ENCODE measurements around the gene NEB. TPM values are rescaled to one million over a fixed set of nuclear protein-coding genes. Genes with fewer than 3 reads are reported as not detected.
A peak's percentile ranks its signal among the peaks of the same experiment; 100 is the strongest.

NEB gene
- total and polyA plus RNA-seq, 12 donors: 3.0 to 32.5 (median 7.6) TPM

GRCh38 chr2:151775057-151775740 is 40.9 kb upstream of the NEB start:
- DNase-seq: peak in 2 of 7 donors; percentile 9 to 28
- H3K36me3 ChIP-seq (replicated peaks in 1 of 2): peaks cover 0 to 10% of the 10 kb centered on the region in 2 donors
- TF ChIP-seq CTCF (IDR thresholded peaks at IDR 0.05) (no peak), POLR2A (IDR thresholded peaks at IDR 0.05) (no peak)
- no peaks in the 10 kb centered on the region for H3K27me3 ChIP-seq
- 77 to 82% (median 79%) methylated on average over 6 of the region's 6 CpGs for WGBS, 4 donors
- H3K27ac ChIP-seq: peak overlapping the region in 3 of 5 donors; percentile 49 to 76 (median 73)
- H3K9me3 ChIP-seq (replicated peaks in 1 of 3): no peaks in the 10 kb centered on the region
- H3K4me3 ChIP-seq: no peak overlapping the region
- intact Hi-C loops (cut with DNase I): no loop called here
- H3K4me1 ChIP-seq (replicated peaks in 1 of 2): peaks cover 5 to 9% of the 10 kb centered on the region in 2 donors

GRCh38 chr2:151774506-151774905 is 40.2 kb upstream of the NEB start:
- Histone ChIP-seq H3K27me3 (no peaks in the 10 kb centered on the region), H3K36me3 (replicated peaks in 1 of 2) (peaks cover 0 to 9% of the 10 kb centered on the region in 2 donors), H3K4me1 (replicated peaks in 1 of 2) (peaks cover 5 to 9% of the 10 kb centered on the region in 2 donors), H3K4me3 (no peak overlapping the region), H3K9me3 (replicated peaks in 1 of 3) (no peaks in the 10 kb centered on the region), H3K27ac (peak overlapping the region in 4 of 5 donors; percentile 9 to 76 (median 61))
- TF ChIP-seq CTCF (IDR thresholded peaks at IDR 0.05) (no peak), POLR2A (IDR thresholded peaks at IDR 0.05) (no peak)
- 28 to 42% (median 33%) methylated on average over 3 of the region's 3 CpGs for WGBS, 4 donors
- no peak for DNase-seq
- intact Hi-C loops (cut with DNase I): no loop called here

- TF ChIP-seq CTCF (IDR thresholded peaks at IDR 0.05) (no peak), POLR2A (IDR thresholded peaks at IDR 0.05) (no peak)
- Histone ChIP-seq H3K27me3 (no peaks in the 10 kb centered on the region), H3K4me1 (replicated peaks in 1 of 2) (peaks cover 5 to 14% of the 10 kb centered on the region in 2 donors), H3K27ac (no peak overlapping the region), H3K4me3 (no peak overlapping the region), H3K36me3 (replicated peaks in 1 of 2) (peaks cover 0 to 1% of the 10 kb centered on the region in 2 donors), H3K9me3 (replicated peaks in 1 of 3) (no peaks in the 10 kb centered on the region)
- no peak for DNase-seq
- intact Hi-C loops (cut with DNase I): no loop called here
- 91 to 96% (median 93%) methylated on average over 10 of the region's 10 CpGs for WGBS, 4 donors
Observed at GRCh38 chr2:151771599-151772358, 37.5 kb upstream of the NEB start.

- DNase-seq: no peak
- WGBS, 4 donors: 81 to 92% (median 90%) methylated on average over 2 of the region's 2 CpGs
- no peak for TF ChIP-seq CTCF (IDR thresholded peaks at IDR 0.05)
- no peak for TF ChIP-seq POLR2A (IDR thresholded peaks at IDR 0.05)
- Histone ChIP-seq H3K27ac (no peak overlapping the region), H3K4me3 (no peak overlapping the region), H3K27me3 (no peaks in the 10 kb centered on the region), H3K9me3 (replicated peaks in 1 of 3) (no peaks in the 10 kb centered on the region), H3K4me1 (replicated peaks in 1 of 2) (peaks cover 5 to 17% of the 10 kb centered on the region in 2 donors), H3K36me3 (replicated peaks in 1 of 2) (peaks cover 0 to 4% of the 10 kb centered on the region in 2 donors)
- intact Hi-C loops (cut with DNase I): no loop called here
Observed at GRCh38 chr2:151770995-151771394, 36.7 kb upstream of the NEB start.
